ENCODE measurements around the gene BBX. TPM values are rescaled to one million over a fixed set of nuclear protein-coding genes. Genes with fewer than 3 reads are reported as not detected.

Gene BBX
- total RNA-seq, 1 donor from 2014 or later: 41.3 TPM

- H3K27ac ChIP-seq (replicated peaks): peak overlapping the region; percentile 83
- peaks cover 45% of the 10 kb centered on the region for H3K4me1 ChIP-seq
- DNase-seq: peak; percentile 44
- H3K4me3 ChIP-seq: peak overlapping the region; percentile 61
- intact Hi-C loops (cut with micrococcal nuclease): no loop called here
- no peaks in the 10 kb centered on the region for H3K36me3 ChIP-seq
- TF ChIP-seq CTCF (IDR thresholded peaks at IDR 0.05; ENCODE audit: borderline replicate concordance): no peak
- H3K9me3 ChIP-seq (replicated peaks): peaks cover 5% of the 10 kb centered on the region
- H3K27me3 ChIP-seq (ENCODE audit: low read depth): no peaks in the 10 kb centered on the region
Observed at GRCh38 chr3:107598926-107599771, 76.4 kb downstream of the BBX start.

GRCh38 chr3:107599772-107600145, 77.0 kb downstream of the BBX start:
- no peaks in the 10 kb centered on the region for H3K27me3 ChIP-seq (ENCODE audit: low read depth)
- peak overlapping the region; percentile 61 for H3K4me3 ChIP-seq
- no peak for DNase-seq
- H3K36me3 ChIP-seq: no peaks in the 10 kb centered on the region
- TF ChIP-seq CTCF (IDR thresholded peaks at IDR 0.05; ENCODE audit: borderline replicate concordance): no peak
- peaks cover 48% of the 10 kb centered on the region for H3K4me1 ChIP-seq
- intact Hi-C loops (cut with micrococcal nuclease): no loop called here
- peak overlapping the region; percentile 83 for H3K27ac ChIP-seq (replicated peaks)
- H3K9me3 ChIP-seq (replicated peaks): peaks cover 5% of the 10 kb centered on the region

GRCh38 chr3:107600780-107601179, 78.0 kb downstream of the BBX start:
- peaks cover 56% of the 10 kb centered on the region for H3K4me1 ChIP-seq
- no peak for DNase-seq
- H3K9me3 ChIP-seq (replicated peaks): peaks cover 5% of the 10 kb centered on the region
- intact Hi-C loops (cut with micrococcal nuclease): no loop called here
- TF ChIP-seq CTCF (IDR thresholded peaks at IDR 0.05; ENCODE audit: borderline replicate concordance): no peak
- H3K36me3 ChIP-seq: no peaks in the 10 kb centered on the region
- H3K4me3 ChIP-seq: no peak overlapping the region
- H3K27me3 ChIP-seq (ENCODE audit: low read depth): no peaks in the 10 kb centered on the region
- peak overlapping the region; percentile 24 for H3K27ac ChIP-seq (replicated peaks)

- H3K27ac ChIP-seq (replicated peaks): peak overlapping the region; percentile 82
- H3K4me1 ChIP-seq: peaks cover 48% of the 10 kb centered on the region
- TF ChIP-seq CTCF (IDR thresholded peaks at IDR 0.05; ENCODE audit: borderline replicate concordance): no peak
- H3K4me3 ChIP-seq: no peak overlapping the region
- H3K9me3 ChIP-seq (replicated peaks): peaks cover 12% of the 10 kb centered on the region
- H3K27me3 ChIP-seq (ENCODE audit: low read depth): no peaks in the 10 kb centered on the region
- H3K36me3 ChIP-seq: no peaks in the 10 kb centered on the region
- DNase-seq: no peak
- intact Hi-C loops (cut with micrococcal nuclease): no loop called here
Observed at GRCh38 chr3:107604057-107604822, 81.5 kb downstream of the BBX start.

GRCh38 chr3:107611775-107612469, 89.2 kb downstream of the BBX start:
- H3K27me3 ChIP-seq (ENCODE audit: low read depth): no peaks in the 10 kb centered on the region
- no peak overlapping the region for H3K27ac ChIP-seq (replicated peaks)
- no peak overlapping the region for H3K4me3 ChIP-seq
- TF ChIP-seq CTCF (IDR thresholded peaks at IDR 0.05; ENCODE audit: borderline replicate concordance): no peak
- no peak for DNase-seq
- H3K9me3 ChIP-seq (replicated peaks): peaks cover 33% of the 10 kb centered on the region
- H3K36me3 ChIP-seq: no peaks in the 10 kb centered on the region
- intact Hi-C loops (cut with micrococcal nuclease): no loop called here
- H3K4me1 ChIP-seq: peaks cover 8% of the 10 kb centered on the region

All from left ventricle myocardium inferior (tissue), 1 donor.